SIG-M5 treated with dmso at 0.1 percent for 504 hours (cell line): ENCODE measurements around the gene IFI35.

Experiments used
- DNase-seq: peaks from one replicate; lab custom pipeline; 2025; ENCODE audit not compliant: unreplicated experiment; lab: John Stamatoyannopoulos, UW

Gene IFI35

DNA sequence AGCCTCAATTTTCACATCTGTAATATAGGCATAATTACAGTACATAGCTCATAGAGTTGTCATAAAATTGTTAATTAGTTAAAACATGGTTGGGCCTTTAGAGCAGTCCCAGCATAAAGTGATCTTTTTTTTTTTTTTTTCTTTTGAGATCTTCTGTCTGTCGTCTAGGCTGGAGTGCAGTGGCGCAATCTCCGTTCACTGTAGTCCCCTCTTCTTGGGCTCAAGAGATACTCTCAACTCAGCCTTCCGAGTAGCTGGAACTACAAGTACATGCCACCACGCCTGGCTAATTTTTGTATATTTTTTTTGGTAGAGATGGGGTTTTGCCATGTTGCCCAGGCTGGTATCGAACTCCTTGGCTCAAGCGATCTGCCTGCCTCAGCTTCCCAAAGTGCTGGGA, 49.5 kb downstream of the IFI35 start:
- DNase-seq = no peak

- no peak for DNase-seq
Measured at GRCh38 chr17:43062984-43063638, 56.5 kb downstream of the IFI35 start.
